ENCODE measurements around the gene TFCP2. TPM values are rescaled to one million over a fixed set of nuclear protein-coding genes. Genes with fewer than 3 reads are reported as not detected.

The TFCP2 gene
- total RNA-seq, 1 donor from 2014 or later = 3.0 TPM

- Histone ChIP-seq H3K4me1 (no peaks in the 10 kb centered on the region), H3K27ac (no peak overlapping the region), H3K4me3 (no peak overlapping the region), H3K27me3 (no peaks in the 10 kb centered on the region), H3K9me3 (no peaks in the 10 kb centered on the region), H3K36me3 (peaks cover 74 to 95% of the 10 kb centered on the region in 2 donors)
- no peak for TF ChIP-seq CTCF (IDR thresholded peaks at IDR 0.05)
- DNase-seq (ENCODE audit: low spot score in 2 of 2) = no peak
- intact Hi-C loops (cut with DNase I) = no loop called here
Observed at GRCh38 chr12:51062631-51063397, 110.1 kb downstream of the TFCP2 start.

GRCh38 chr12:51059086-51059485, 113.8 kb downstream of the TFCP2 start:
- peaks cover 60 to 95% of the 10 kb centered on the region in 2 donors for H3K36me3 ChIP-seq
- H3K9me3 ChIP-seq = no peaks in the 10 kb centered on the region
- no peaks in the 10 kb centered on the region for H3K27me3 ChIP-seq
- no peak for DNase-seq (ENCODE audit: low spot score in 2 of 2)
- no peaks in the 10 kb centered on the region for H3K4me1 ChIP-seq
- H3K27ac ChIP-seq = no peak overlapping the region
- intact Hi-C loops (cut with DNase I) = no loop called here
- H3K4me3 ChIP-seq = no peak overlapping the region
- no peak for TF ChIP-seq CTCF (IDR thresholded peaks at IDR 0.05)

GRCh38 chr12:51056242-51056641, 116.7 kb downstream of the TFCP2 start:
- Histone ChIP-seq H3K4me1 (no peaks in the 10 kb centered on the region), H3K27me3 (no peaks in the 10 kb centered on the region), H3K9me3 (no peaks in the 10 kb centered on the region), H3K27ac (no peak overlapping the region), H3K4me3 (no peak overlapping the region), H3K36me3 (peaks cover 54 to 88% of the 10 kb centered on the region in 2 donors)
- no peak for DNase-seq (ENCODE audit: low spot score in 2 of 2)
- intact Hi-C loops (cut with DNase I) = no loop called here
- no peak for TF ChIP-seq CTCF (IDR thresholded peaks at IDR 0.05)

- Histone ChIP-seq H3K27ac (no peak overlapping the region), H3K4me1 (no peaks in the 10 kb centered on the region), H3K9me3 (no peaks in the 10 kb centered on the region), H3K4me3 (no peak overlapping the region), H3K36me3 (peaks cover 50 to 79% of the 10 kb centered on the region in 2 donors), H3K27me3 (no peaks in the 10 kb centered on the region)
- no peak for DNase-seq (ENCODE audit: low spot score in 2 of 2)
- intact Hi-C loops (cut with DNase I) = no loop called here
- no peak for TF ChIP-seq CTCF (IDR thresholded peaks at IDR 0.05)
Observed at GRCh38 chr12:51055060-51055459, 117.9 kb downstream of the TFCP2 start.

GRCh38 chr12:51051787-51052186, 121.1 kb downstream of the TFCP2 start:
- H3K27me3 ChIP-seq = no peaks in the 10 kb centered on the region
- H3K36me3 ChIP-seq = peaks cover 22 to 49% of the 10 kb centered on the region in 2 donors
- no peak for DNase-seq (ENCODE audit: low spot score in 2 of 2)
- peaks cover 8 to 17% of the 10 kb centered on the region in 2 donors for H3K4me1 ChIP-seq
- no peak overlapping the region for H3K4me3 ChIP-seq
- H3K27ac ChIP-seq = no peak overlapping the region
- intact Hi-C loops (cut with DNase I) = no loop called here
- no peaks in the 10 kb centered on the region for H3K9me3 ChIP-seq
- TF ChIP-seq CTCF (IDR thresholded peaks at IDR 0.05) = no peak
